Stimulated activated CD8-positive, alpha-beta memory T cell treated with anti-CD3 and anti-CD28 coated beads, Interleukin-12 subunit alpha, Interleukin-12 subunit beta, amount 100 ng/mL, for 24 hours (primary cell): ENCODE measurements around the gene NLGN2.

Experiments used
- DNase-seq: peaks from one replicate; pipeline ENCODE4 v3.0.0-alpha.2; 2020; ENCODE audit errors: extremely low read depth

NLGN2 gene

DNA sequence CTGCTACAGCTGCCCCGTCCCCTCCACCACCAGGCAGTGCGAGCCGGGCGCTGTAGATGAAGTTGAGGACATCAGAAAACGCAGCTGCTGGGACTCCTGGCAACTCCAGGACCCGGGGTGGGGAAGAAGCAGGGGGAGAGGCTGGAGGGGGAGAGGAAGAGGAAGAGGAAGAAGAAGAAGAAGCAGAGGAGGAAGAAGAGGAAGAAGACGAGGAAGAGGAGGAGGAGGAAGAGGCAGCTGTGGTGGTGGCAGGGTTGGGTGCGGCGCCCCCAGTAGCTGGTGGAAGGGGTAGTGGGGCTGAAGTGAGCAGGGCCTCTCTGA lies 58.6 kb downstream of the NLGN2 start:
- no peak for DNase-seq

- DNase-seq = no peak
Observed at GRCh38 chr17:7466639-7467341, 59.1 kb downstream of the NLGN2 start.

- DNase-seq = no peak
Observed at GRCh38 chr17:7467498-7467897, 59.9 kb downstream of the NLGN2 start.

- DNase-seq = no peak
Observed at GRCh38 chr17:7468290-7468689, 60.6 kb downstream of the NLGN2 start.

DNA sequence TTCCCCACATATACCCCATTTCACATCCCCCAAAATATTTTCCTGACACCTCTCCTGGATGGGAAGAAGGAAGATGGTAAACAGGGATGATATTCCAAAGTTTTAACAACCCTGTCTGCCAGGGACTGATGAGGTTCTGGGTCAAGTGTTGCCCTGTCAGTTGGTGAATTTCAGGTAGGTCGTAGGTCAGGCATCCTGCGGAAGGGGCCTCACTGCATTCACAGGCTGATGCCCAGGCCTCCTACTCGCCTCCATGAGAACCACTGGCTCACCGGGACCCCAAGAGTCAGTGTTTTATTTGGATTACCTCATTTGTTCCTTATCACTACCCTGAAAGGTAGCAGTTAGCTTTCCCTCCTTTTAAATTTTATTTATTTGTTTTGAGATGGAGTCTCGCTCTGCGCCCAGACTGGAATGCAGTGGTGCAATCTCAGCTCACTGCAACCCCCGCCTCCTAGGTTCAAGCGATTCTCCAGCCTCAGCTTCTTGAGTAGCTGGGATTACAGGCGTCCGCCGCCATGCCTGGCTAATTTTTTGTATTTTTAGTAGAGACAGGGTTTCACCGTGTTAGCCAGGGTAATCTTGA lies 61.3 kb downstream of the NLGN2 start:
- DNase-seq = no peak
